GM12878 (cell line): ENCODE results near the gene PLEKHM2. TPM values are rescaled to one million over a fixed set of nuclear protein-coding genes. Genes with fewer than 3 reads are reported as not detected.
A peak's percentile ranks its signal among the peaks of the same experiment; 100 is the strongest.

ENCODE experiments used
- BACH1 ChIP-seq: fragments of 450-650 bp; IDR thresholded peaks from 2 replicates; pipeline ENCODE4 v1.6.1; 2017; ENCODE audit warnings: mild to moderate bottlenecking, borderline replicate concordance
- CHD4 ChIP-seq: fragments of 200-600 bp; sonication (generic); IDR thresholded peaks from 2 replicates; pipeline ENCODE4 v1.6.1; 2016; ENCODE audit warnings: mild to moderate bottlenecking
- E2F8 ChIP-seq: fragments of 450-650 bp; IDR thresholded peaks from 2 replicates; pipeline ENCODE4 v1.6.1; 2018; ENCODE audit warnings: mild to moderate bottlenecking, low read depth, moderate library complexity; ENCODE audit not compliant: partially characterized antibody
- ELK1 ChIP-seq: IDR thresholded peaks from 2 replicates; pipeline ENCODE4 v1.6.1; 2012; ENCODE audit warnings: low read depth, low read length, improper control_type of control experiment
- HDGF ChIP-seq: fragments of 450-650 bp; IDR thresholded peaks from 2 replicates; pipeline ENCODE4 v1.6.1; 2016; ENCODE audit warnings: antibody characterized with exemption
- MEF2B ChIP-seq: fragments of 450-650 bp; IDR thresholded peaks from 2 replicates; pipeline ENCODE4 v1.6.1; 2018; ENCODE audit warnings: mild to moderate bottlenecking, moderate library complexity; ENCODE audit not compliant: partially characterized antibody, poor library complexity, severe bottlenecking
- NBN ChIP-seq: fragments of 450-650 bp; IDR thresholded peaks from 2 replicates; pipeline ENCODE4 v1.6.1; 2016
- NFYA ChIP-seq: IDR thresholded peaks from 2 replicates; pipeline ENCODE4 v1.6.1; 2011; ENCODE audit warnings: low read depth, mild to moderate bottlenecking, low read length, improper control_type of control experiment, borderline replicate concordance
- NR2C1 ChIP-seq: fragments of 450-650 bp; IDR thresholded peaks from 2 replicates; pipeline ENCODE4 v1.6.1; 2017; ENCODE audit warnings: antibody characterized with exemption, mild to moderate bottlenecking, moderate library complexity
- RELA ChIP-seq: fragments of 450-650 bp; IDR thresholded peaks from 2 replicates; pipeline ENCODE4 v1.8.0; 2014; ENCODE audit warnings: borderline replicate concordance; ENCODE audit not compliant: partially characterized antibody
- REST ChIP-seq: IDR thresholded peaks from 2 replicates; pipeline ENCODE4 v1.6.1; 2012; ENCODE audit warnings: mild to moderate bottlenecking, low read depth, low read length
- RFX5 ChIP-seq: IDR thresholded peaks from 2 replicates; pipeline ENCODE4 v1.6.1; 2011; ENCODE audit warnings: low read depth, low read length, improper control_type of control experiment
- SKIL ChIP-seq: fragments of 450-650 bp; IDR thresholded peaks from 2 replicates; pipeline ENCODE4 v1.6.1; 2017; ENCODE audit warnings: mild to moderate bottlenecking, low read depth, inconsistent platforms; ENCODE audit not compliant: poor library complexity, severe bottlenecking
- TAF1 ChIP-seq: IDR thresholded peaks from 2 replicates; pipeline ENCODE4 v1.6.1; 2011; ENCODE audit warnings: mild to moderate bottlenecking, low read depth, low read length, borderline replicate concordance
- USF1 ChIP-seq: IDR thresholded peaks from 2 replicates; pipeline ENCODE4 v1.6.1; 2011; ENCODE audit warnings: borderline replicate concordance, low read depth, mild to moderate bottlenecking, moderate library complexity, mixed read lengths, low read length; ENCODE audit not compliant: insufficient read depth; ENCODE audit errors: extremely low read length
- USF2 ChIP-seq: IDR thresholded peaks from 2 replicates; pipeline ENCODE4 v1.6.1; 2011; ENCODE audit warnings: low read depth, low read length, improper control_type of control experiment, borderline replicate concordance
- ZNF24 ChIP-seq: fragments of 450-650 bp; IDR thresholded peaks from 2 replicates; pipeline ENCODE4 v1.6.1; 2017; ENCODE audit warnings: antibody characterized with exemption, mild to moderate bottlenecking
- polyA plus RNA-seq, 11 experiments: library from polyadenylated mRNA; depleted of rRNA in 4 of 11; unstranded in 6 of 11; stranded (reverse) in 5 of 11; fragments of >200 nt; fragmentation: Nextera tagmentation in 4 of 11; fragmentation: Illumina TruSeq in 1 of 11; extraction: Ambion mirVana in 4 of 11; extraction: Trizol in 1 of 11; gene quantifications; 1 replicate in 1 of 11; 2 replicates in 10 of 11; pipeline versions ENCODE4 v1.2.1 to v1.2.3, GENCODE V29; 2011 to 2016; ENCODE audit warnings: inconsistent platforms in 2 of 11, missing spikeins in 2 of 11, low read depth in 1 of 11
- total RNA-seq, 4 experiments: library from RNA; depleted of rRNA in 3 of 4; stranded (reverse); fragments of >200 nt in 3 of 4; fragmentation: Illumina TruSeq in 1 of 4; extraction: Trizol in 1 of 4; gene quantifications; 2 replicates each; pipeline versions ENCODE4 v1.2.1 to v1.2.3, GENCODE V29; 2013 to 2021

Gene PLEKHM2
- total and polyA plus RNA-seq, 10 of the 15 experiments (the other 5 are each of a cell fraction or from before 2014, with no cell fraction given) = 0.37 to 55.2 (median 19.3) TPM

- no peak for TF ChIP-seq CHD4
- TF ChIP-seq ELK1 = peak; percentile 71; the same call in 1 of the 2 replicates
- TF ChIP-seq RELA = peak; percentile 83
- TF ChIP-seq NBN = peak; percentile 90
- no peak for TF ChIP-seq NR2C1
- peak; percentile 61 for TF ChIP-seq MEF2B
- peak; percentile 56; the same call in 1 of the 2 replicates for TF ChIP-seq TAF1
- TF ChIP-seq HDGF = no peak
- no peak for TF ChIP-seq USF1
- 0 out of 2 replicates have a peak, but pooled peaks have one; percentile 16 for TF ChIP-seq ZNF24
- peak; percentile 86; the same call in 1 of the 2 replicates for TF ChIP-seq BACH1
- TF ChIP-seq USF2 = no peak
- TF ChIP-seq REST = no peak
- peak; percentile 18 for TF ChIP-seq E2F8
- no peak for TF ChIP-seq RFX5
- TF ChIP-seq NFYA = no peak
- TF ChIP-seq SKIL = peak; percentile 84
These were observed 12.9 kb downstream of the PLEKHM2 start (continued) for GRCh38 chr1:15696956-15697521.
